Thyroid gland (tissue), 4 donors: ENCODE results near the gene MAST3. TPM values are rescaled to one million over a fixed set of nuclear protein-coding genes. Genes with fewer than 3 reads are reported as not detected.

Experiments
- DNase-seq, 2 donors: peaks; one replicate each; pipeline ENCODE4 v3.0.0-alpha.2; 2019
- H3K27ac ChIP-seq, 3 donors: fragments of 200-600 bp; sonication (generic); 1 replicate in 2 of 3; 2 replicates in 1 of 3; pipeline ENCODE4 v1.5.1; 2016 to 2019; ENCODE audit warnings: mild to moderate bottlenecking in 1 of 3, moderate library complexity in 1 of 3
- H3K27me3 ChIP-seq: fragments of 200-600 bp; sonication (generic); one replicate; pipeline ENCODE4 v1.5.1; 2019
- H3K36me3 ChIP-seq, 2 donors: fragments of 200-600 bp; sonication (generic); one replicate each; pipeline ENCODE4 v1.5.1; 2016 to 2019
- H3K4me1 ChIP-seq, 2 donors: fragments of 200-600 bp; sonication (generic); one replicate each; pipeline ENCODE4 v1.5.1; 2017 to 2019
- H3K4me3 ChIP-seq, 3 donors: fragments of 200-600 bp; sonication (generic); replicated peaks in 1 of 3; 1 replicate in 2 of 3; 2 replicates in 1 of 3; pipeline ENCODE4 v1.5.1; 2016; ENCODE audit warnings: mild to moderate bottlenecking in 1 of 3
- H3K9me3 ChIP-seq: fragments of 200-600 bp; sonication (generic); one replicate; pipeline ENCODE4 v1.5.1; 2017
- POLR2A ChIP-seq, 2 donors: fragments of 450-650 bp; IDR thresholded peaks; one replicate each; pipeline ENCODE4 v1.6.1; 2017; ENCODE audit warnings: antibody characterized with exemption in 2 of 2, mild to moderate bottlenecking in 2 of 2, moderate library complexity in 1 of 2
- WGBS, 2 donors: methylation state at CpG; one replicate each; pipeline ENCODE4 v1.1.5; 2017; 5-methylcytosine and 5-hydroxymethylcytosine counted together
- intact Hi-C: fragments of 100-400 bp; cut with DNase I; formaldehyde crosslinking; loops from one replicate; pipeline ENCODE4 v1.15.1; 2023
- total RNA-seq, 4 donors: library from RNA; depleted of rRNA; stranded (reverse); fragments of >200 nt; gene quantifications; one replicate each; pipeline ENCODE4 v1.2.3, GENCODE V29; 2016
- TF ChIP-seq, protein P1 (sequence below), 6 experiments: fragments of 200-600 bp in 3 of 6; fragments of 450-650 bp in 3 of 6; sonication (generic) in 3 of 6; IDR thresholded peaks; one replicate each; pipeline ENCODE4 v1.5.1; 2016 to 2019; ENCODE audit warnings: antibody characterized with exemption in 6 of 6, mild to moderate bottlenecking in 2 of 6, inconsistent platforms in 1 of 6, moderate library complexity in 1 of 6

Gene MAST3
- total RNA-seq, 4 donors from 2014 or later, result 4.8 to 5.6 (median 5.0) TPM

DNA sequence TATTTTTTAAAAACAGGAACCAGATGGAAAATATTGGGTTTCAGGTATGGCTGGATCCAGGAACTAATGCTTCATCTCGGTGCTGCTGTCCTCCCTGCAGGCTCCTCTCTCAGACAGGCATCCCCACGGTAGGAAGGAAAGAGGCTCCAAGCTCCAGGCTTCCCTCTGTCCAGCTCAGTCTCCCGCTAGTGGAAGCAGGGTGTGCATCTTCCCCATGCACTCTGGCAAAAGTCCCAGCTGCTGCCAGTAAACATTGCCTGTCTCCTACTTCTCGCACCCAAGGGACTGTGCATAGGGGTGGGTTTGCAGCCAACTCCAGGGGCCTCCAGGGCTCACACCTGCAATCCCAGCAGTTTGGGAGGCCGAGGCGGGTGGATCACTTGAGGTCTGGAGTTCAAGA, 40.0 kb upstream of the MAST3 start:
- peaks cover 7 to 14% of the 10 kb centered on the region in 2 donors for H3K4me1 ChIP-seq
- WGBS, 2 donors, result 70 to 71% methylated on average over 5 to 6 of the region's 6 CpGs
- peak; percentile 13 to 19 for DNase-seq
- no peak overlapping the region for H3K4me3 ChIP-seq
- no peaks in the 10 kb centered on the region for H3K36me3 ChIP-seq
- intact Hi-C loops, result loop anchor here (5.0 kb wide), 2 partner anchors 120 to 195 kb away; no protein-coding TSS in a partner anchor
- no peaks in the 10 kb centered on the region for H3K9me3 ChIP-seq
- peak overlapping the region; percentile 82 to 86 (median 85) for H3K27ac ChIP-seq
- no peak for TF ChIP-seq POLR2A (IDR thresholded peaks at IDR 0.05)
- TF ChIP-seq, protein P1, sequence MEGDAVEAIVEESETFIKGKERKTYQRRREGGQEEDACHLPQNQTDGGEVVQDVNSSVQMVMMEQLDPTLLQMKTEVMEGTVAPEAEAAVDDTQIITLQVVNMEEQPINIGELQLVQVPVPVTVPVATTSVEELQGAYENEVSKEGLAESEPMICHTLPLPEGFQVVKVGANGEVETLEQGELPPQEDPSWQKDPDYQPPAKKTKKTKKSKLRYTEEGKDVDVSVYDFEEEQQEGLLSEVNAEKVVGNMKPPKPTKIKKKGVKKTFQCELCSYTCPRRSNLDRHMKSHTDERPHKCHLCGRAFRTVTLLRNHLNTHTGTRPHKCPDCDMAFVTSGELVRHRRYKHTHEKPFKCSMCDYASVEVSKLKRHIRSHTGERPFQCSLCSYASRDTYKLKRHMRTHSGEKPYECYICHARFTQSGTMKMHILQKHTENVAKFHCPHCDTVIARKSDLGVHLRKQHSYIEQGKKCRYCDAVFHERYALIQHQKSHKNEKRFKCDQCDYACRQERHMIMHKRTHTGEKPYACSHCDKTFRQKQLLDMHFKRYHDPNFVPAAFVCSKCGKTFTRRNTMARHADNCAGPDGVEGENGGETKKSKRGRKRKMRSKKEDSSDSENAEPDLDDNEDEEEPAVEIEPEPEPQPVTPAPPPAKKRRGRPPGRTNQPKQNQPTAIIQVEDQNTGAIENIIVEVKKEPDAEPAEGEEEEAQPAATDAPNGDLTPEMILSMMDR (IDR thresholded peaks at IDR 0.05), result no peak
- no peaks in the 10 kb centered on the region for H3K27me3 ChIP-seq

DNA sequence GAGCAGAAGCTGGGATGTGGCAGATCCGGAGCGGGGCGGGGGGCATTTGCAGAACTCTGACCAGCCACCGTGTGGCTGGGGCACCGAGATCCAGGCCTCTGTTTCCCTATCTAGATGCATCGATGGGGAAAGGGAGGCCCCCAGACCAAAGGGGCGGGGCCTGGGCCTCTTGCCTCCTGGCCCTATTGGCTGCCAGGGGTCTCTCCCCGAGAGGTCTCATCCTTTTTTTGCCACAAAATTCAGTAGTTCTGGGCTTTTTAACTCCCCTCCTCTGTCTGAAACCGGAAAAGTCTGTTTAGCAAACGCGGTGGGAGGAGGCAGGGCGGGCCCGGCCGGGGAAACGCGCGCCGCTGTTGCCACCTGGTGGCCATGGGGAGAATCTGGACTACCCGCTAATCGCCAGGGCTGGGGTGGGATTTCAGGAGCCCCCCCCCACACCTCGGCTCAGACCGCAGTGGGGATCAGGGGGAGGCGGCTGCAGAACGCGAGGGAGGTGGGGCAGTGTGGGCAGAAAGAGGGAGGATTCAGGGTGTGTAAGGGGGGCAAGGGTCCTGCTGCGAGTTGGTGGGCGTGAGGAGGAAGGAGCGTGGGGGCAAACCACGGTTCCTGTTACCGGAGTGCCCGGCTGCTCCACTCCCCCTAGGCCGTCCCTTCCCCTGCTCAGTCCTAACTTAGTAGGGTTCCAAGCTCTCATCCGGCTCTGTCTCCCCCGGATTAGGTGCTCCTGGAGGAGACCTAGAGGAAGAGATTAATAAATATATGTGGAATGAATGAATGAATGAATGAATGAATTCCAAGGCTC, 39.2 kb upstream of the MAST3 start:
- H3K27me3 ChIP-seq, result no peaks in the 10 kb centered on the region
- intact Hi-C loops, result loop anchor here (2.0 to 5.0 kb wide), 3 partner anchors 52 to 196 kb away; no protein-coding TSS in a partner anchor
- DNase-seq, result peak; percentile 72 to 81
- H3K4me1 ChIP-seq, result peaks cover 7 to 14% of the 10 kb centered on the region in 2 donors
- H3K9me3 ChIP-seq, result no peaks in the 10 kb centered on the region
- TF ChIP-seq, protein P1 (IDR thresholded peaks at IDR 0.05), result peak; percentile 89 to 98 (median 95)
- no peak for TF ChIP-seq POLR2A (IDR thresholded peaks at IDR 0.05)
- 4 to 6% methylated on average over 27 to 34 of the region's 34 CpGs for WGBS, 2 donors
- peak overlapping the region; percentile 82 to 86 (median 85) for H3K27ac ChIP-seq
- no peak overlapping the region for H3K4me3 ChIP-seq
- no peaks in the 10 kb centered on the region for H3K36me3 ChIP-seq

DNA sequence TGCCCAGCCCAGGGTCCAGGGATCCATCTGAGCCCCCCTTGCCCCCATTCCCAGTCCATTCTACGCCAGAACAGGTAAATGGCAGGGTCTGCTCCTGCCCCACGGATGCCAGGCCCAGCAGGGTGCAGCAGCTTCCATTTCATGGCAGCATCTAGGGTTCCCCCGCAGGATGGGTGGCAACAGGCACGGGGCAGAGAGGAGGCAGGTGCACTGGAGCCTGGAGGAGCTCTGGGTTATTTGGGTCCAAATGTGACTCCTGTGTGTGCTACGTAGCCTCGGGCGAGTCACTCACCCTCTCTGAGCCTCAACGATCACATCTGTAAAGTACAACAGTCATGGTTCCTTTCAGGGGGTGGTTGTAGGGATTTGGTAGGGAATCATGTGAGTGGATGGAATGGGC, 38.3 kb upstream of the MAST3 start:
- Histone ChIP-seq H3K4me1 (peaks cover 7 to 14% of the 10 kb centered on the region in 2 donors), H3K4me3 (no peak overlapping the region), H3K36me3 (no peaks in the 10 kb centered on the region), H3K27ac (no peak overlapping the region), H3K9me3 (no peaks in the 10 kb centered on the region), H3K27me3 (no peaks in the 10 kb centered on the region)
- WGBS, 2 donors, result 69 to 79% methylated on average over 7 to 8 of the region's 8 CpGs
- no peak for DNase-seq
- TF ChIP-seq, protein P1 (IDR thresholded peaks at IDR 0.05), result no peak
- TF ChIP-seq POLR2A (IDR thresholded peaks at IDR 0.05), result no peak
- intact Hi-C loops, result loop anchor here (2.0 to 5.0 kb wide), 3 partner anchors 52 to 197 kb away; no protein-coding TSS in a partner anchor

DNA sequence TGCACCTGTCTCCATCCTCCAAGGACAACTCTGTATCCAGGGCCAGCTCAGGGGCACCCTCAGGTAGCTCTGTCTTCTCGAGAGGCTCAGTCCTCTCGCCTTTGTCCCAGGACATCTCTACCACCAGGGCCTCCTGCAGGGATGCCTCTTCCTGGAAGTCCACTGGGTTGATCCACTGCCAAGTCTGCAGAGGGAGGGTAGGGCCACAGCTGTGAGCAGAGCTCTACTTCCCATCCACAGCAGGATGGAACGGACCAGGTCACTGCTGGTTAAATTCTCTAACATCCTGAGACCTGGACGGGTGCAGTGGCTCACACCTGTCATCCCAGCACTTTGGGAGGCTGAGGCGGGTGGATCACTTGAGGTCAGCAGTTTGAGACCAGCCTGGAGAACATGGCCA, 37.7 kb upstream of the MAST3 start:
- no peak for DNase-seq
- WGBS, 2 donors, result 73 to 92% methylated on average over 2 to 5 of the region's 5 CpGs
- Histone ChIP-seq H3K4me1 (peaks cover 7 to 14% of the 10 kb centered on the region in 2 donors), H3K27ac (no peak overlapping the region), H3K27me3 (no peaks in the 10 kb centered on the region), H3K9me3 (no peaks in the 10 kb centered on the region), H3K4me3 (no peak overlapping the region), H3K36me3 (no peaks in the 10 kb centered on the region)
- intact Hi-C loops, result loop anchor here (2.0 to 5.0 kb wide), 3 partner anchors 53 to 198 kb away; no protein-coding TSS in a partner anchor
- TF ChIP-seq, protein P1 (IDR thresholded peaks at IDR 0.05), result no peak
- TF ChIP-seq POLR2A (IDR thresholded peaks at IDR 0.05), result no peak

DNA sequence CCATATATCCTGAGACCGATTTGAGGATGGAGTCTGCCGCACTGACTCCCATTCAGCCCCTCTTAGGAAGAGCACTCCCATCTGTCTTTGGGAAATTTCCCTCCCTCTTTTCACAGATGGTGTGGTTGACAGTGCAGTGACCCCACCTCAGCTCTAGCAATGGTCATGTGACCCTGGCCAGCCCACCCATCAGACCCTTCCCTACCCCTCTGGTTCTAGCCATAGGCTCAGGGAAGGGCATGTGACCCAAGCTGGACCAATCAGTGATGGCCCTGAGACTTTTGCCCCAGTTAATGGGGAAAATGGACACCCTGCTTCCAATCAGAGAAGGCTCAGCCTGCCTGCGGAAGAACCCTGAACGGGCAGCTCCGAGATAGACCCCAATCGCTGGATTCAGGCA, 37.1 kb upstream of the MAST3 start:
- Histone ChIP-seq H3K4me1 (peaks cover 7 to 14% of the 10 kb centered on the region in 2 donors), H3K9me3 (no peaks in the 10 kb centered on the region), H3K36me3 (no peaks in the 10 kb centered on the region), H3K27me3 (no peaks in the 10 kb centered on the region), H3K27ac (no peak overlapping the region), H3K4me3 (no peak overlapping the region)
- DNase-seq, result no peak
- 79 to 89% methylated on average over 6 of the region's 6 CpGs for WGBS, 2 donors
- intact Hi-C loops, result no loop called here
- no peak for TF ChIP-seq POLR2A (IDR thresholded peaks at IDR 0.05)
- TF ChIP-seq, protein P1 (IDR thresholded peaks at IDR 0.05), result no peak
